ENCODE measurements around the gene SH3BP2.

Gene SH3BP2, protein sequence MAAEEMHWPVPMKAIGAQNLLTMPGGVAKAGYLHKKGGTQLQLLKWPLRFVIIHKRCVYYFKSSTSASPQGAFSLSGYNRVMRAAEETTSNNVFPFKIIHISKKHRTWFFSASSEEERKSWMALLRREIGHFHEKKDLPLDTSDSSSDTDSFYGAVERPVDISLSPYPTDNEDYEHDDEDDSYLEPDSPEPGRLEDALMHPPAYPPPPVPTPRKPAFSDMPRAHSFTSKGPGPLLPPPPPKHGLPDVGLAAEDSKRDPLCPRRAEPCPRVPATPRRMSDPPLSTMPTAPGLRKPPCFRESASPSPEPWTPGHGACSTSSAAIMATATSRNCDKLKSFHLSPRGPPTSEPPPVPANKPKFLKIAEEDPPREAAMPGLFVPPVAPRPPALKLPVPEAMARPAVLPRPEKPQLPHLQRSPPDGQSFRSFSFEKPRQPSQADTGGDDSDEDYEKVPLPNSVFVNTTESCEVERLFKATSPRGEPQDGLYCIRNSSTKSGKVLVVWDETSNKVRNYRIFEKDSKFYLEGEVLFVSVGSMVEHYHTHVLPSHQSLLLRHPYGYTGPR

DNA sequence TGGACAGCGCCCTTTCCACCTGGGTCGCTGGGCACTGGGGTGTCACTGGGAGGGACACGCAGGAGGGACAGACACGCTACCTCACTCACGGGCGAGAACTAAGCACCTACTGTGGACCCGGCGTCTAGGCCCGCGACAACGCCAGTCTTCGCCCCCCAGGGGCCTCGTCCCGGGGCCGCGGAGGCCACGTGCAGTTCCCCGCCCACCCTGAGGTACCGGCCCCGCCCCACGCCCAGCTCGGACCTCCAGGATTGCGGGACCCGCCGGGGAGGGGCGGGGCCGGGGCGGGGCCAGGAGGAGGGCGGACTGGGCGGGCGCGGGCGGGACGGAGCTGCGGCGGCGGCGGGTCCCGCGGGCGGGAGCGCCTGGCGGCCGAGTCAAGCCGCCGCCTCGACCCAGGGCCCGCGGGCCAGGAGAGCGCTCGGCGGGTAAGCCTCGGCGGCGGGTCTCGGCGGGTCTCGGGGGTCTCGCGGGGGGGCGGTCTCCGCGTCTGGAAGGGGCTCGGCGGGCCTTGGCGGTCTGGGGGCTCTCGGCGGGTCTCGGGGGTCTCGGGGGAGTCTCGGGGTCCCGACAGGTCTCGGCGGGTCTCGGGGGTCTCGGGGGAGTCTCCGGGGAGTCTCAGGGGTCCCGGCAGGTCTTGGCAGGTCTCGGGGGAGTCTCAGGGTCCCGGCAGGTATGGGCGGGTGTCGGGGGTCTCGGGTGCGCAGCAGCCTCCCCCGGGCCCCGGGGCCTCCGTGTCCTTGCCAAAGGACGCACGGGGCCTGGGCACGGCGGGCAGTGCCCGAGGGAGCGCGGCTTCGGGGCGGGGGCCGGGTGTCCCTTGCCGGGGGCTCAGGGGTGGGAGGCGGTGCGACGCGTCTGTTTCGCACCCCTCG lies at the start of gene SH3BP2:
TSS of gene SH3BP2 (plus strand) at position 375 of the 875 bp plus-strand sequence. CDS start 27,533 bp downstream, outside the sequence.
- intact Hi-C loops (cut with DNase I), result no loop called here
- DNase-seq, result peak in 5 of 10 donors; percentile 51 to 92 (median 58)

GRCh38 chr4:2743518-2744445 lies 49.1 kb upstream of the SH3BP2 start:
- peak in 3 of 10 donors; percentile 21 to 72 (median 55) for DNase-seq
- intact Hi-C loops (cut with DNase I), result no loop called here

GRCh38 chr4:2744576-2745270 lies 48.2 kb upstream of the SH3BP2 start:
- intact Hi-C loops (cut with DNase I), result no loop called here
- peak in 3 of 10 donors; percentile 58 to 78 (median 65) for DNase-seq

- peak in 3 of 10 donors; percentile 19 to 45 (median 24) for DNase-seq
- intact Hi-C loops (cut with DNase I), result no loop called here
Observed at GRCh38 chr4:2745516-2745915, 47.4 kb upstream of the SH3BP2 start.

GRCh38 chr4:2745981-2746806 lies 46.7 kb upstream of the SH3BP2 start:
- peak in 3 of 10 donors; percentile 22 to 80 (median 58) for DNase-seq
- intact Hi-C loops (cut with DNase I), result no loop called here

DNA sequence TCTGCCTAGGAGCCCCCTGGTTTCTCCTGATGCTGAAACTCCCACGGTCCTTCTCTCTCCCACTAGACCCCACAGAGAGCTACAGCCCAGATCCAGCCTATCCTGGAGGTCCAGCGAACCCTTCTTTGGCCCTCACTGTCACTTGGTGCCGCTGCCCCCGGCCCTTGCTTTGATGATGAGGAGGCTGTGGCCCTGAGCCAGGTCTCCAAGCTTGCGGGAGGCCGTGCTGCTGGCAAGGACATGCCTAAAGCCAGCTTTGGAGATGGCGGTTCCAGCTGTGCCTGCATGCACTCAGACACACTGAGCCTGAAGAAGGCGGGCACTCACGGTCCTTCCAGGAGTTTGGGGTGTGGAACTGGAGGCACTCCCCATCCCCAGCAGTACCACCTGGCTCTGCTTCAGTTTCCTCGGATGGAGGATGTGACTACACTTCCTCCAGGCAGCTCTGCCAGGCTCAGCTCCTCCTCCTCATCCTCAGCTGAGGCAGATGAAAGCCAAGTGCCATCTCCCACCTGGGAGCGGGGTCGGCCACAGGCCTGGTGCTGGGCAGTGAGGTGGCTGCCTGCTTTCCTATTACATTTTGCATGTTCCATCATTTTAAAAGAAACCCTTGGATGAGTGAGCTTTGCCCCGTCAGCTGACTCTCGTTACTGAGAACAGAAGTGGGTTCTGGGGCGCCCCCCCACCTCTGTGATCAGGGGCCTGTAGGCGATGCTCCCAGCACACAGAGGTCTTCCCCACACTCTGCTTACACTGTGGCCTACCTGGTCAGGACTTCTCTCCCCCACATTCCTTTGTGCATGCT lies 45.8 kb upstream of the SH3BP2 start:
- DNase-seq, result peak in 3 of 10 donors; percentile 57 to 70 (median 62)
- intact Hi-C loops (cut with DNase I), result no loop called here

GRCh38 chr4:2750719-2751605 lies 41.9 kb upstream of the SH3BP2 start:
- peak in 3 of 10 donors; percentile 26 to 60 (median 49) for DNase-seq
- intact Hi-C loops (cut with DNase I), result no loop called here

DNA sequence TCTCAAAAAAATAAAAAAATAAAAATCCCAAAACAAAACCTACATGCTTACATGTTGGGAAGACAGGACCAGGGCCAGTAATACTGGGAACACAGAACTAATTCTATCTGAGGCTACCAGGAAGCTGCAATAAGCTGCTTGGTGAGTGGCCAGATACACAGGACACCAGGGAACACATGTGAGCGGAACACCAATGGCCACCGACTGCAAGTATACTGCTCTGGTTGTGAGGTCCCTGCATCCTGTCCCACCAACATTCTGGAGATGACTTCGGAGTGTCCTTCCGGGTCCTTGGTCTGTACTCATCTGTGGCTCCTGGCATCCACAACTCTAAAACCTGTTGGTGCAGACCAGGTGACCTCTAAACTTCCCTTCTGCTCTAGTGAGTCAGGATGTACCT lies 39.4 kb upstream of the SH3BP2 start:
- DNase-seq, result peak in 2 of 10 donors; percentile 8 to 22
- intact Hi-C loops (cut with DNase I), result no loop called here

- intact Hi-C loops (cut with DNase I), result loop anchor here (5.0 kb wide), 1 partner anchor 218 kb away; the partner anchor contains the start of gene FAM193A
- DNase-seq, result peak in 2 of 10 donors; percentile 44 to 64
Observed at GRCh38 chr4:2754848-2755819, 37.8 kb upstream of the SH3BP2 start.

- intact Hi-C loops (cut with DNase I), result loop anchor here (5.0 kb wide), 1 partner anchor 219 kb away; the partner anchor contains the start of gene FAM193A
- DNase-seq, result peak; percentile 31 to 95 (median 62)
Observed at GRCh38 chr4:2755821-2756690, 36.8 kb upstream of the SH3BP2 start, which contains the start of gene TNIP2. Gene TNIP2, minus strand, starts transcription at chr4:2756336. Its CDS starts 47 bp downstream, at chr4:2756289.

GRCh38 chr4:2756691-2757350 lies 36.1 kb upstream of the SH3BP2 start:
- intact Hi-C loops (cut with DNase I), result loop anchor here (5.0 kb wide), 1 partner anchor 220 kb away; the partner anchor contains the start of gene FAM193A
- DNase-seq, result peak in 2 of 10 donors; percentile 30 to 67

- intact Hi-C loops (cut with DNase I), result loop anchor here (5.0 kb wide), 1 partner anchor 220 kb away; the partner anchor contains the start of gene FAM193A
- peak in 2 of 10 donors; percentile 39 to 52 for DNase-seq
Observed at GRCh38 chr4:2757426-2757825, 35.5 kb upstream of the SH3BP2 start.

Data from posterior cingulate gyrus (tissue), 11 donors.